Mesendoderm (in vitro differentiated cells): ENCODE data around the gene ERICH6B.

Experiments
- DNase-seq: peaks from one replicate; pipeline ENCODE4 v3.0.0; 2013
- H2AK5ac ChIP-seq: 2 replicates; pipeline ENCODE4 v1.6.1; 2013; ENCODE audit warnings: low read length, inconsistent platforms
- H2BK120ac ChIP-seq: 2 replicates; pipeline ENCODE4 v1.6.1; 2013; ENCODE audit warnings: low read depth, mild to moderate bottlenecking, low read length, moderate library complexity, mixed read lengths
- H2BK15ac ChIP-seq: replicated peaks from 2 replicates; pipeline ENCODE4 v1.6.1; 2013; ENCODE audit warnings: low read depth, mild to moderate bottlenecking, moderate library complexity
- H2BK5ac ChIP-seq: 2 replicates; pipeline ENCODE4 v1.6.1; 2013; ENCODE audit warnings: low read length, inconsistent platforms
- H3K18ac ChIP-seq: 2 replicates; pipeline ENCODE4 v1.6.1; 2013; ENCODE audit warnings: mild to moderate bottlenecking, low read length, mixed read lengths
- H3K23ac ChIP-seq: one replicate; pipeline ENCODE4 v1.6.1; 2013; ENCODE audit warnings: low read length
- H3K27ac ChIP-seq: 2 replicates; pipeline ENCODE4 v1.5.1; 2013; ENCODE audit warnings: low read depth, mild to moderate bottlenecking, inconsistent platforms, low read length, moderate library complexity
- H3K27me3 ChIP-seq: 2 replicates; pipeline ENCODE4 v1.6.1; 2013; ENCODE audit warnings: low read length, control low read depth, mild to moderate bottlenecking, inconsistent platforms; ENCODE audit not compliant: insufficient read depth, poor library complexity
- H3K36me3 ChIP-seq: 2 replicates; pipeline ENCODE4 v1.6.1; 2013; ENCODE audit warnings: low read length, inconsistent platforms; ENCODE audit not compliant: control insufficient read depth, insufficient read depth
- H3K4ac ChIP-seq: one replicate; pipeline ENCODE4 v1.6.1; 2013; ENCODE audit warnings: low read depth, mild to moderate bottlenecking, low read length, moderate library complexity
- H3K4me1 ChIP-seq: 2 replicates; pipeline ENCODE4 v1.6.1; 2013; ENCODE audit warnings: low read depth, low read length, inconsistent platforms; ENCODE audit not compliant: control insufficient read depth
- H3K4me2 ChIP-seq: 2 replicates; pipeline ENCODE4 v1.6.1; 2013; ENCODE audit warnings: low read length
- H3K4me3 ChIP-seq: 2 replicates; pipeline ENCODE4 v1.5.1; 2013; ENCODE audit warnings: mild to moderate bottlenecking, low read length
- H3K56ac ChIP-seq: one replicate; pipeline ENCODE4 v1.6.1; 2013; ENCODE audit warnings: low read length
- H3K79me1 ChIP-seq: 2 replicates; pipeline ENCODE4 v1.6.1; 2013; ENCODE audit warnings: low read length, inconsistent platforms
- H3K79me2 ChIP-seq: 2 replicates; pipeline ENCODE4 v1.6.1; 2013; ENCODE audit warnings: mild to moderate bottlenecking, low read length; ENCODE audit not compliant: control insufficient read depth, insufficient read depth
- H3K9ac ChIP-seq: 2 replicates; pipeline ENCODE4 v1.6.1; 2013; ENCODE audit warnings: low read length, inconsistent platforms
- H4K5ac ChIP-seq: one replicate; pipeline ENCODE4 v1.6.1; 2013; ENCODE audit warnings: low read length
- H4K8ac ChIP-seq: one replicate; pipeline ENCODE4 v1.6.1; 2013; ENCODE audit warnings: low read depth, mild to moderate bottlenecking, control low read depth, low read length, moderate library complexity
- WGBS: extraction: QIAGEN DNeasy Blood & Tissue Kit; methylation state at CpG from one replicate; pipeline ENCODE4 v1.1.7; 2013; ENCODE audit warnings: low lambda C conversion rate, missing lambda C conversion rate; ENCODE audit not compliant: insufficient coverage; ENCODE audit errors: extremely low coverage; 5-methylcytosine and 5-hydroxymethylcytosine counted together

ERICH6B gene

GRCh38 chr13:45546410-45546765, 69.2 kb downstream of the ERICH6B start:
- Histone ChIP-seq H3K18ac (no peak overlapping the region), H4K8ac (no peak overlapping the region), H3K9ac (no peak overlapping the region), H2BK15ac (no peak overlapping the region), H2AK5ac (no peak overlapping the region), H3K79me2 (no peaks in the 10 kb centered on the region), H4K5ac (no peak overlapping the region), H2BK120ac (no peak overlapping the region), H3K56ac (no peak overlapping the region), H3K79me1 (no peaks in the 10 kb centered on the region), H2BK5ac (no peak overlapping the region), H3K27me3 (no peaks in the 10 kb centered on the region), H3K36me3 (no peaks in the 10 kb centered on the region), H3K27ac (no peak overlapping the region), H3K4ac (no peak overlapping the region), H3K23ac (no peak overlapping the region), H3K4me2 (no peak overlapping the region), H3K4me3 (no peak overlapping the region), H3K4me1 (no peaks in the 10 kb centered on the region)
- WGBS: no CpG with 5 or more reads among the region's 8 CpGs
- DNase-seq: no peak

DNA sequence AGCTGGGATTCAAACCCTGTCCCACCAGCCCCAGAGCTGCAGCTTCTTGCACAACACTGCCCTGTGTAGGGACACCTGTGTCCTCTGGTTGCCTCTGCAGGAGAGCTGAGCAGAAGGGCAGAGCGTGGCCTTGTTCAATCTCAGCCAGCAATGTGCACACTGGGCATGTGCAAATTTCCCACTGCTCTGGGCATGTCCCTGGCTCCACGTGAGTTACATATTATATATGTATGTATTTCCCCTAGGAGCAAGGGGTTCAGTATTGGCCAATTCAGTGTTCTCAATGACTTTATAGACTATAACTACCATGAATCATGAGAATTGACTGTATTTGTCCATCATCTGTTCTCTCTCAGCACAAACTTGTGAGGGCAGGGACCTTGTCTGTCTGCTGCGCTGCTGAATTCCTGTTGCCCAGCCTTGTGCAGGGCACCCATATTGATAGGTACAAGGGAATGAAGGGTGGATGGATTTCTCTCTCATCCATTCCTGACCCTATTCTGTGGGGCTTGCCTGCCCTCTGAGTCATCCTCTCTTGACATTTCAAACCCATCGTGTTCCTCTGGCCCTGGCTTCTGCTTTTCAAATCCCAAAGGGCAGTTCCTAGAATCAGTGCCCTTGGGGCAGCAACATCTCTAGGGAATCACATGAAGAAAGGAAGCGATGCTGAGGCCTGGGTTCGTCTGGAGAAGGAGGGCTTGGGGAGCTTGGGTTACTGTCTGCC, 69.7 kb downstream of the ERICH6B start:
- H3K79me2 ChIP-seq: no peaks in the 10 kb centered on the region
- no peak overlapping the region for H3K56ac ChIP-seq
- H3K23ac ChIP-seq: no peak overlapping the region
- no peak overlapping the region for H3K4me3 ChIP-seq
- H3K27ac ChIP-seq: no peak overlapping the region
- no peak for DNase-seq
- H3K9ac ChIP-seq: no peak overlapping the region
- no peaks in the 10 kb centered on the region for H3K36me3 ChIP-seq
- WGBS: no CpG with 5 or more reads among the region's 6 CpGs
- H2AK5ac ChIP-seq: no peak overlapping the region
- H4K5ac ChIP-seq: no peak overlapping the region
- H2BK15ac ChIP-seq: no peak overlapping the region
- no peak overlapping the region for H3K4me2 ChIP-seq
- H3K4ac ChIP-seq: no peak overlapping the region
- H4K8ac ChIP-seq: no peak overlapping the region
- H3K79me1 ChIP-seq: no peaks in the 10 kb centered on the region
- no peak overlapping the region for H3K18ac ChIP-seq
- H3K27me3 ChIP-seq: no peaks in the 10 kb centered on the region
- no peak overlapping the region for H2BK5ac ChIP-seq
- no peaks in the 10 kb centered on the region for H3K4me1 ChIP-seq
- no peak overlapping the region for H2BK120ac ChIP-seq

DNA sequence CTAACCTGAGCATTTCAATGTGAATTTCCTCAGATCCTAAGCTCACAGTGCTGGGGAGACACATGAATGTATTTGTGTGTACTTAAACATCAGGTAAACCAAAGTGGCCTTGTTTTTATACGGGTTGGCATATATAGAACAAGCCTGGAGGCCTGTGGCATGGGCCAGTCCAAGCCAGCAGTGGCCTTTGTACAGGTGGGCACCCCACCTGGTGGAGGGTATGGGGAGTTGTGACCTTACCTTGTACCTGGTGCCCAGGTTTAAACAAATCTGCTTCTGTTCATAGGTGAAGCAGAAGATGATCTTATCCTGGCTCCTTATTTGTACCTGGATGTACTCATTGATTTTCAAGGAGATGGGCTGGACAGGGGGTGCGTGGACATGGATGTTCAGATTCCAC, 71.0 kb downstream of the ERICH6B start:
- Histone ChIP-seq H3K9ac (no peak overlapping the region), H2BK120ac (no peak overlapping the region), H2BK15ac (no peak overlapping the region), H4K5ac (no peak overlapping the region), H3K27ac (no peak overlapping the region), H3K56ac (no peak overlapping the region), H3K4me2 (no peak overlapping the region), H2BK5ac (no peak overlapping the region), H3K79me1 (no peaks in the 10 kb centered on the region), H3K4me1 (no peaks in the 10 kb centered on the region), H3K79me2 (no peaks in the 10 kb centered on the region), H3K36me3 (no peaks in the 10 kb centered on the region), H3K27me3 (no peaks in the 10 kb centered on the region), H3K4me3 (no peak overlapping the region), H4K8ac (no peak overlapping the region), H3K23ac (no peak overlapping the region), H3K18ac (no peak overlapping the region), H2AK5ac (no peak overlapping the region), H3K4ac (no peak overlapping the region)
- DNase-seq: peak; percentile 25
- no CpG with 5 or more reads among the region's 2 CpGs for WGBS

GRCh38 chr13:45542878-45543277, 72.7 kb downstream of the ERICH6B start:
- H2BK120ac ChIP-seq: no peak overlapping the region
- no peak overlapping the region for H3K9ac ChIP-seq
- no peak overlapping the region for H2BK15ac ChIP-seq
- H3K4me2 ChIP-seq: no peak overlapping the region
- H3K4ac ChIP-seq: no peak overlapping the region
- no peaks in the 10 kb centered on the region for H3K27me3 ChIP-seq
- no CpG with 5 or more reads among the region's 5 CpGs for WGBS
- H3K4me3 ChIP-seq: no peak overlapping the region
- H3K4me1 ChIP-seq: no peaks in the 10 kb centered on the region
- no peak overlapping the region for H2BK5ac ChIP-seq
- no peaks in the 10 kb centered on the region for H3K36me3 ChIP-seq
- H4K5ac ChIP-seq: no peak overlapping the region
- H3K18ac ChIP-seq: no peak overlapping the region
- no peaks in the 10 kb centered on the region for H3K79me1 ChIP-seq
- no peak overlapping the region for H4K8ac ChIP-seq
- H2AK5ac ChIP-seq: no peak overlapping the region
- no peak overlapping the region for H3K23ac ChIP-seq
- no peaks in the 10 kb centered on the region for H3K79me2 ChIP-seq
- H3K27ac ChIP-seq: no peak overlapping the region
- DNase-seq: no peak
- H3K56ac ChIP-seq: no peak overlapping the region

DNA sequence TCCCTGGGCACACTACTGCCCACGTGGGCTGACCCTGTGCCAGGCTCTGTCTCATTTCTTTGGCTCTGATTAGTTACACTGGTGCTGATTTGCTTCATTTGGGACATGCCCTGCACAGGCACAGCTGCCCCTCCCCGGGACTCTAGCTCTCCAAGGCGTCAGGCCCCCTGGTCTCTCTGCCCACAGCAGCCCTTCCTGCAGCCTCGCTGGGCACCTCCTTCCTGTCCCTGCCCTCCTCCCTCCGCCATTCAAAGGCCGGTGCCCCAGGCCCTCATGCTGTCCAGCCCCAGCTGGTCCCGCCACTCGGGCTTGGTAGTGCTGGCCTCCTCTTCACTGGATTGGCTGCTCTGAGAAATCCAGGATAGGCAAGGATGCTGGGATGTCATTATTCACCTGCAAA, 73.1 kb downstream of the ERICH6B start:
- no peaks in the 10 kb centered on the region for H3K27me3 ChIP-seq
- H2AK5ac ChIP-seq: no peak overlapping the region
- no peaks in the 10 kb centered on the region for H3K79me2 ChIP-seq
- no peak overlapping the region for H2BK15ac ChIP-seq
- no peak overlapping the region for H3K9ac ChIP-seq
- H3K4me2 ChIP-seq: no peak overlapping the region
- no peak overlapping the region for H3K4ac ChIP-seq
- H4K8ac ChIP-seq: no peak overlapping the region
- H3K27ac ChIP-seq: no peak overlapping the region
- no peak for DNase-seq
- H3K4me1 ChIP-seq: no peaks in the 10 kb centered on the region
- no peak overlapping the region for H2BK120ac ChIP-seq
- no CpG with 5 or more reads among the region's 8 CpGs for whole genome bisulfite sequencing
- H2BK5ac ChIP-seq: no peak overlapping the region
- H3K36me3 ChIP-seq: no peaks in the 10 kb centered on the region
- H3K79me1 ChIP-seq: no peaks in the 10 kb centered on the region
- no peak overlapping the region for H3K56ac ChIP-seq
- no peak overlapping the region for H4K5ac ChIP-seq
- H3K4me3 ChIP-seq: no peak overlapping the region
- no peak overlapping the region for H3K23ac ChIP-seq
- no peak overlapping the region for H3K18ac ChIP-seq

- no peak overlapping the region for H3K56ac ChIP-seq
- no peak overlapping the region for H2BK5ac ChIP-seq
- no peaks in the 10 kb centered on the region for H3K79me2 ChIP-seq
- no peak overlapping the region for H4K8ac ChIP-seq
- no peak overlapping the region for H3K4me2 ChIP-seq
- no peaks in the 10 kb centered on the region for H3K27me3 ChIP-seq
- H3K79me1 ChIP-seq: no peaks in the 10 kb centered on the region
- no peak overlapping the region for H2BK120ac ChIP-seq
- no peaks in the 10 kb centered on the region for H3K4me1 ChIP-seq
- no peak overlapping the region for H2AK5ac ChIP-seq
- no CpG with 5 or more reads among the region's 11 CpGs for WGBS
- H3K23ac ChIP-seq: no peak overlapping the region
- H3K18ac ChIP-seq: no peak overlapping the region
- H3K27ac ChIP-seq: no peak overlapping the region
- H2BK15ac ChIP-seq: no peak overlapping the region
- no peak overlapping the region for H3K4ac ChIP-seq
- no peaks in the 10 kb centered on the region for H3K36me3 ChIP-seq
- H4K5ac ChIP-seq: no peak overlapping the region
- DNase-seq: no peak
- no peak overlapping the region for H3K9ac ChIP-seq
- no peak overlapping the region for H3K4me3 ChIP-seq
Observed at GRCh38 chr13:45541806-45542205, 73.7 kb downstream of the ERICH6B start.
